22Rv1 (cell line): Measurements from ENCODE around the gene AGBL1.

Experiments used
- CTCF ChIP-seq: fragments of 450-650 bp; IDR thresholded peaks from 2 replicates; pipeline ENCODE4 v1.5.1; 2017; ENCODE audit warnings: mild to moderate bottlenecking
- ZFX ChIP-seq: fragments of 450-650 bp; IDR thresholded peaks from 2 replicates; pipeline ENCODE4 v1.6.1; 2017; ENCODE audit warnings: antibody characterized with exemption, borderline replicate concordance

GRCh38 chr15:86685263-86685662, 605.6 kb downstream of the AGBL1 start:
- no peak for TF ChIP-seq CTCF
- TF ChIP-seq ZFX, result no peak
